ENCODE measurements around the gene INPP5D. TPM values are rescaled to one million over a fixed set of nuclear protein-coding genes. Genes with fewer than 3 reads are reported as not detected.

Gene INPP5D
- total and polyA plus RNA-seq, 2 of the 8 experiments (the other 6 are each of a cell fraction or from before 2014, with no cell fraction given): 4.5 to 7.1 TPM

DNA sequence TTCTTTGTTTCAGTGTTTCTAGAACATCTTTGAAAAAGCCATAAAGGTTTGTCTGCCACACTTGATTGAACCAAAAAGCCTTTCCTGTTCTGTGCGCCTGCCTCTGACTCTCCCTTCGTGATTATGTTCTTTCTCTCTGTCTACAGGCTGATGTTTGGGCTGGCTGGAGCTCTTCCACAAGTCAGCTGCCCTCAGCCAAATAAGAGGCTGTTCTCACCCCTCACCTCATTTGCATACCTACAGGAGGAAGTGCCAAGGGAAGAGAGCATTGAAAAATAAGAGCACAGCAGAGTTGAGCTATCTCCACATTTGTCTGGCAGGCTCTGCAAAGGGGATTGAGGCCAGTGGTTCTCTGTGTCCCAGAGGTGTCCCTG lies 15.8 kb downstream of the INPP5D start:
- H3K79me1 ChIP-seq (ENCODE audit: low read depth, low read length): no peaks in the 10 kb centered on the region
- no peak overlapping the region for H2BK20ac ChIP-seq (ENCODE audit: low read length)
- H3K4ac ChIP-seq (replicated peaks; ENCODE audit: insufficient read length, low read depth, low read length): no peak overlapping the region
- peak; percentile 13 for FAIRE-seq
- peak overlapping the region; percentile 89 for H2AFZ ChIP-seq (ENCODE audit: low read length)
- no peak overlapping the region; a peak in 1 of 8 replicates for H3K4me3 ChIP-seq (ENCODE audit: extremely low read depth in 1 of 4, insufficient read depth in 2 of 4, low read depth in 3 of 4, low read length in 4 of 4)
- no peaks in the 10 kb centered on the region for H3K23me2 ChIP-seq (ENCODE audit: low read depth, low read length)
- no peaks in the 10 kb centered on the region for H3K36me3 ChIP-seq (ENCODE audit: control insufficient read depth in 2 of 4, insufficient read depth in 4 of 4, low read length in 3 of 4)
- no peak overlapping the region for H4K5ac ChIP-seq (ENCODE audit: insufficient read length, low read depth, low read length)
- H3K9ac ChIP-seq (replicated peaks in 1 of 4; ENCODE audit: extremely low read depth in 1 of 4, low read depth in 3 of 4, low read length in 3 of 4): no peak overlapping the region
- no peak overlapping the region for H4K91ac ChIP-seq (replicated peaks; ENCODE audit: insufficient read length, low read length)
- H2AK5ac ChIP-seq (ENCODE audit: low read depth, low read length): no peak overlapping the region
- no peak for DNase-seq (ENCODE audit: low read depth in 1 of 2, low spot score in 2 of 2)
- no peak overlapping the region for H3K23ac ChIP-seq (ENCODE audit: insufficient read length)
- no peak overlapping the region for H3K56ac ChIP-seq (replicated peaks; ENCODE audit: insufficient read length, low read depth, low read length)
- H2BK5ac ChIP-seq (ENCODE audit: low read depth, low read length): no peak overlapping the region
- no peaks in the 10 kb centered on the region for H3K79me2 ChIP-seq (ENCODE audit: control insufficient read depth in 1 of 2, insufficient read depth in 2 of 2, low read length in 2 of 2)
- no peak overlapping the region for H2BK15ac ChIP-seq (ENCODE audit: low read length)
- no peaks in the 10 kb centered on the region for H3K27me3 ChIP-seq (replicated peaks in 1 of 4; ENCODE audit: control insufficient read depth in 3 of 4, extremely low read depth in 1 of 4, insufficient read depth in 3 of 4, low read length in 3 of 4)
- no peaks in the 10 kb centered on the region for H4K20me1 ChIP-seq (replicated peaks in 1 of 2; ENCODE audit: control insufficient read depth in 1 of 2, insufficient read depth in 2 of 2, low read length in 2 of 2)
- 64% methylated on average over 2 of the region's 2 CpGs; no CpG with 5 or more reads in 1 of the 2 experiments for WGBS, 2 experiments (ENCODE audit: extremely low coverage in 1 of 2, insufficient coverage in 1 of 2, insufficient read length in 1 of 2, insufficient replicate concordance in 2 of 2, low coverage in 1 of 2, low lambda C conversion rate in 2 of 2, missing lambda C conversion rate in 1 of 2)
- H2BK12ac ChIP-seq (ENCODE audit: low read depth, low read length): no peak overlapping the region
- H3K4me1 ChIP-seq (replicated peaks in 1 of 4; ENCODE audit: control insufficient read depth in 3 of 4, insufficient read depth in 4 of 4, low read length in 3 of 4): peaks cover 5 to 17% (median 10%) of the 10 kb centered on the region in 4 experiments
- TF ChIP-seq, protein P1, sequence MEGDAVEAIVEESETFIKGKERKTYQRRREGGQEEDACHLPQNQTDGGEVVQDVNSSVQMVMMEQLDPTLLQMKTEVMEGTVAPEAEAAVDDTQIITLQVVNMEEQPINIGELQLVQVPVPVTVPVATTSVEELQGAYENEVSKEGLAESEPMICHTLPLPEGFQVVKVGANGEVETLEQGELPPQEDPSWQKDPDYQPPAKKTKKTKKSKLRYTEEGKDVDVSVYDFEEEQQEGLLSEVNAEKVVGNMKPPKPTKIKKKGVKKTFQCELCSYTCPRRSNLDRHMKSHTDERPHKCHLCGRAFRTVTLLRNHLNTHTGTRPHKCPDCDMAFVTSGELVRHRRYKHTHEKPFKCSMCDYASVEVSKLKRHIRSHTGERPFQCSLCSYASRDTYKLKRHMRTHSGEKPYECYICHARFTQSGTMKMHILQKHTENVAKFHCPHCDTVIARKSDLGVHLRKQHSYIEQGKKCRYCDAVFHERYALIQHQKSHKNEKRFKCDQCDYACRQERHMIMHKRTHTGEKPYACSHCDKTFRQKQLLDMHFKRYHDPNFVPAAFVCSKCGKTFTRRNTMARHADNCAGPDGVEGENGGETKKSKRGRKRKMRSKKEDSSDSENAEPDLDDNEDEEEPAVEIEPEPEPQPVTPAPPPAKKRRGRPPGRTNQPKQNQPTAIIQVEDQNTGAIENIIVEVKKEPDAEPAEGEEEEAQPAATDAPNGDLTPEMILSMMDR (IDR thresholded peaks at IDR 0.05; ENCODE audit: control extremely low read depth in 1 of 3, insufficient read depth in 1 of 3, low read depth in 1 of 3, low read length in 3 of 3): no peak
- TF ChIP-seq, protein P2, sequence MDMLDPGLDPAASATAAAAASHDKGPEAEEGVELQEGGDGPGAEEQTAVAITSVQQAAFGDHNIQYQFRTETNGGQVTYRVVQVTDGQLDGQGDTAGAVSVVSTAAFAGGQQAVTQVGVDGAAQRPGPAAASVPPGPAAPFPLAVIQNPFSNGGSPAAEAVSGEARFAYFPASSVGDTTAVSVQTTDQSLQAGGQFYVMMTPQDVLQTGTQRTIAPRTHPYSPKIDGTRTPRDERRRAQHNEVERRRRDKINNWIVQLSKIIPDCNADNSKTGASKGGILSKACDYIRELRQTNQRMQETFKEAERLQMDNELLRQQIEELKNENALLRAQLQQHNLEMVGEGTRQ (IDR thresholded peaks at IDR 0.05; ENCODE audit: low read length): no peak
- TF ChIP-seq TCF12 (IDR thresholded peaks at IDR 0.05; ENCODE audit: low read depth, low read length): no peak
- no peak for TF ChIP-seq CEBPB (IDR thresholded peaks at IDR 0.05; ENCODE audit: low read depth, low read length)
- TF ChIP-seq TAF7 (optimal IDR thresholded peaks at IDR 0.05; ENCODE audit: borderline replicate concordance, low read depth, low read length): no peak
- TF ChIP-seq RNF2 (IDR thresholded peaks at IDR 0.05; ENCODE audit: borderline replicate concordance, low read depth, low read length, missing control alignments, poor library complexity, severe bottlenecking): no peak
- ChIA-PET POLR2A (ENCODE audit: partially characterized antibody) (interaction anchor here (0.7 to 1.2 kb wide), 2 partner anchors 9 to 16 kb away, joined by 3 to 4 read pairs; no protein-coding TSS in a partner anchor), CTCF (ENCODE audit: partially characterized antibody) (interaction anchor here (0.8 to 3.2 kb wide), 7 partner anchors 16 to 176 kb away, joined by 3 to 8 read pairs (median 3); partner anchors contain the start of genes ATG16L1, INPP5D and NGEF)
- H3K14ac ChIP-seq (ENCODE audit: insufficient read length): no peak overlapping the region
- peak overlapping the region; percentile 72; the same call in 1 of the 2 replicates for H3K18ac ChIP-seq (ENCODE audit: extremely low read depth, low read length)
- H3K9me3 ChIP-seq (ENCODE audit: insufficient read depth in 2 of 2, low read depth in 1 of 2, low read length in 1 of 2): peaks cover 0 to 4% of the 10 kb centered on the region in 2 experiments; a peak in 2 of 4 replicates
- H3K27ac ChIP-seq (ENCODE audit: low read depth, low read length): no peak overlapping the region
- no peak overlapping the region for H4K8ac ChIP-seq (ENCODE audit: extremely low read depth, insufficient read depth, low read length)
- H2BK120ac ChIP-seq (replicated peaks; ENCODE audit: low read depth, low read length): no peak overlapping the region
- H3K4me2 ChIP-seq (ENCODE audit: insufficient read depth in 1 of 2, low read depth in 2 of 2, low read length in 2 of 2): peak overlapping the region in 1 of 2 experiments; percentile 36; a peak in 1 of 4 replicates

Measured in H1 (cell line).